ENCODE data around the gene RAB4B.

- TF ChIP-seq CTCF (conservative IDR thresholded peaks at IDR 0.05; ENCODE audit: low read length), result no peak
- no peak for TF ChIP-seq EZH2phosphoT487 (IDR thresholded peaks at IDR 0.05; ENCODE audit: borderline replicate concordance, low read depth, low read length)
Observed at GRCh38 chr19:40754611-40755247, 23.3 kb upstream of the RAB4B start.

All from OCI-LY7 (cell line).